IMR-90 (cell line): ENCODE results near the gene RIPOR3. TPM values are rescaled to one million over a fixed set of nuclear protein-coding genes. Genes with fewer than 3 reads are reported as not detected.

ENCODE experiments used
- ATAC-seq: fragments of 200-7000 bp; cut with Tn5 transposase; 2 replicates; pipeline ENCODE4 v1.9.1; 2020; ENCODE audit warnings: low read depth, mild to moderate bottlenecking, moderate library complexity
- BruUV-seq: library from RNA; stranded (reverse); fragments of 400-500 nt; replicated peaks from 2 replicates; lab custom pipeline; 2021; lab: Mats Ljungman, UMichigan
- CTCF ChIA-PET: fragments of 300-600 bp; formaldehyde crosslinking; extraction: SDS; loops from one replicate; lab custom pipeline; 2021; ENCODE audit warnings: antibody characterized with exemption; lab: Yijun Ruan, JAX
- POLR2A ChIA-PET: fragments of 300-600 bp; sonication (Branson Sonifier 250); formaldehyde crosslinking; loops from one replicate; lab custom pipeline; 2022; ENCODE audit warnings: antibody characterized with exemption; ENCODE audit not compliant: unreplicated experiment; lab: Charles Lee
- DNase-seq: peaks from one replicate; pipeline ENCODE4 v3.0.0; 2013
- H2AFZ ChIP-seq: replicated peaks from 2 replicates; pipeline ENCODE3; 2013; ENCODE audit warnings: low read length, mild to moderate bottlenecking; ENCODE audit not compliant: poor library complexity
- H2AK5ac ChIP-seq: 2 replicates; pipeline ENCODE4 v1.6.1; 2013; ENCODE audit warnings: low read depth, low read length, inconsistent platforms
- H2AK9ac ChIP-seq: replicated peaks from 2 replicates; pipeline ENCODE3; 2013; ENCODE audit warnings: mild to moderate bottlenecking, low read depth, low read length, moderate library complexity; ENCODE audit not compliant: poor library complexity
- H2BK120ac ChIP-seq: 2 replicates; pipeline ENCODE4 v1.6.1; 2013; ENCODE audit warnings: low read depth, low read length, inconsistent platforms
- H2BK15ac ChIP-seq: 3 replicates; pipeline ENCODE4 v1.6.1; 2013; ENCODE audit warnings: low read depth, low read length, inconsistent platforms
- H2BK20ac ChIP-seq: 2 replicates; pipeline ENCODE4 v1.6.1; 2013; ENCODE audit warnings: low read depth, mild to moderate bottlenecking, inconsistent platforms, low read length, moderate library complexity
- H2BK5ac ChIP-seq: 2 replicates; pipeline ENCODE4 v1.6.1; 2013; ENCODE audit warnings: mild to moderate bottlenecking, low read depth, low read length, inconsistent platforms; ENCODE audit not compliant: poor library complexity, severe bottlenecking
- H3K14ac ChIP-seq: replicated peaks from 2 replicates; pipeline ENCODE4 v1.6.1; 2013; ENCODE audit warnings: low read depth, low read length, inconsistent platforms
- H3K18ac ChIP-seq: 2 replicates; pipeline ENCODE4 v1.6.1; 2013; ENCODE audit warnings: low read depth, low read length, control low read depth
- H3K23ac ChIP-seq: 2 replicates; pipeline ENCODE4 v1.6.1; 2013; ENCODE audit warnings: low read depth, low read length, inconsistent platforms
- H3K27ac ChIP-seq: 2 replicates; pipeline ENCODE4 v1.5.1; 2013; ENCODE audit warnings: mild to moderate bottlenecking, control low read depth, low read length; ENCODE audit not compliant: insufficient read depth
- H3K27me3 ChIP-seq: 2 replicates; pipeline ENCODE4 v1.6.1; 2013; ENCODE audit warnings: low read length; ENCODE audit not compliant: control insufficient read depth, insufficient read depth
- H3K36me3 ChIP-seq: 2 replicates; pipeline ENCODE4 v1.6.1; 2013; ENCODE audit warnings: low read length, mixed read lengths; ENCODE audit not compliant: control insufficient read depth, insufficient read depth
- H3K4ac ChIP-seq: 2 replicates; pipeline ENCODE4 v1.6.1; 2013; ENCODE audit warnings: low read depth, low read length, inconsistent platforms
- H3K4me1 ChIP-seq: 2 replicates; pipeline ENCODE4 v1.6.1; 2013; ENCODE audit warnings: low read length, mixed read lengths; ENCODE audit not compliant: control insufficient read depth, insufficient read depth
- H3K4me2 ChIP-seq: 2 replicates; pipeline ENCODE4 v1.6.1; 2013; ENCODE audit warnings: low read depth, mild to moderate bottlenecking, control low read depth, low read length, moderate library complexity
- H3K4me3 ChIP-seq: 2 replicates; pipeline ENCODE4 v1.5.1; 2013; ENCODE audit warnings: low read depth, mild to moderate bottlenecking, control low read depth, low read length, moderate library complexity; ENCODE audit not compliant: insufficient read depth
- H3K56ac ChIP-seq: 2 replicates; pipeline ENCODE4 v1.6.1; 2013; ENCODE audit warnings: low read length, inconsistent platforms; ENCODE audit not compliant: insufficient read depth; ENCODE audit errors: extremely low read depth
- H3K79me1 ChIP-seq, 2 experiments: 2 replicates each; pipeline ENCODE4 v1.6.1; 2013; ENCODE audit warnings: low read length in 2 of 2, inconsistent platforms in 1 of 2, low read depth in 1 of 2
- H3K9ac ChIP-seq: 2 replicates; pipeline ENCODE4 v1.6.1; 2013; ENCODE audit warnings: low read depth, low read length, control low read depth
- H3K9me1 ChIP-seq: 2 replicates; pipeline ENCODE4 v1.6.1; 2013; ENCODE audit warnings: low read length, inconsistent platforms; ENCODE audit not compliant: insufficient read depth
- H3K9me3 ChIP-seq: 2 replicates; pipeline ENCODE4 v1.6.1; 2013; ENCODE audit warnings: low read length; ENCODE audit not compliant: control insufficient read depth, insufficient read depth
- H4K20me1 ChIP-seq: 2 replicates; pipeline ENCODE4 v1.6.1; 2013; ENCODE audit warnings: low read length, inconsistent platforms; ENCODE audit not compliant: insufficient read depth
- H4K5ac ChIP-seq: 2 replicates; pipeline ENCODE4 v1.6.1; 2013; ENCODE audit warnings: mild to moderate bottlenecking, low read depth, low read length, control low read depth
- H4K8ac ChIP-seq, 2 experiments: 2 replicates each; pipeline ENCODE4 v1.6.1; 2013; ENCODE audit warnings: low read depth in 2 of 2, low read length in 2 of 2, control low read depth in 1 of 2, inconsistent platforms in 1 of 2
- H4K91ac ChIP-seq: 2 replicates; pipeline ENCODE4 v1.6.1; 2013; ENCODE audit warnings: low read depth, low read length, inconsistent platforms; ENCODE audit not compliant: insufficient read depth
- BHLHE40 ChIP-seq: fragments of 150-350 bp; IDR thresholded peaks from 2 replicates; pipeline ENCODE4 v1.6.1; 2016; ENCODE audit warnings: mild to moderate bottlenecking, low read depth, low read length
- CEBPB ChIP-seq: IDR thresholded peaks from 2 replicates; pipeline ENCODE4 v1.6.1; 2012; ENCODE audit warnings: low read depth, low read length, improper control_type of control experiment
- CHD1 ChIP-seq: IDR thresholded peaks from 2 replicates; pipeline ENCODE4 v1.6.1; 2012; ENCODE audit warnings: low read depth, low read length, improper control_type of control experiment
- FOS ChIP-seq: fragments of 150-350 bp; IDR thresholded peaks from 2 replicates; pipeline ENCODE4 v1.6.1; 2016; ENCODE audit warnings: low read depth, low read length
- MAFK ChIP-seq: IDR thresholded peaks from 2 replicates; pipeline ENCODE4 v1.6.1; 2012; ENCODE audit warnings: low read depth, low read length, improper control_type of control experiment
- MAZ ChIP-seq: IDR thresholded peaks from 2 replicates; pipeline ENCODE4 v1.6.1; 2012; ENCODE audit warnings: low read depth, mild to moderate bottlenecking, low read length, improper control_type of control experiment, moderate library complexity, borderline replicate concordance
- NFE2L2 ChIP-seq: fragments of 150-350 bp; IDR thresholded peaks from 2 replicates; pipeline ENCODE4 v1.6.1; 2016; ENCODE audit warnings: low read depth, mild to moderate bottlenecking, low read length
- POLR2A ChIP-seq: IDR thresholded peaks from 2 replicates; pipeline ENCODE4 v1.6.1; 2012; ENCODE audit warnings: mild to moderate bottlenecking, low read depth, low read length
- RAD21 ChIP-seq: IDR thresholded peaks from 2 replicates; pipeline ENCODE4 v1.6.1; 2012; ENCODE audit warnings: low read length, improper control_type of control experiment
- RFX5 ChIP-seq: IDR thresholded peaks from 2 replicates; pipeline ENCODE4 v1.8.0; 2012; ENCODE audit warnings: low read depth, mild to moderate bottlenecking, low read length, moderate library complexity
- WGBS, 2 experiments: methylation state at CpG; one replicate each; pipeline versions ENCODE4 v1.1.5 to v1.1.7; 2013; ENCODE audit warnings: missing lambda C conversion rate in 2 of 2; ENCODE audit not compliant: insufficient read length in 1 of 2; ENCODE audit errors: extremely low coverage in 2 of 2; 5-methylcytosine and 5-hydroxymethylcytosine counted together
- dilution Hi-C: fragments of 300-500 bp; cut with HindIII; formaldehyde crosslinking; loops from one replicate; pipeline ENCODE4 v1.14.3; 2018; ENCODE audit warnings: low sequenced_read_pairs; ENCODE audit not compliant: unreplicated experiment
- in situ Hi-C: fragments of 300-500 bp; cut with MboI; formaldehyde crosslinking; loops from 3 replicates; pipeline ENCODE4 v1.14.3; 2019; ENCODE audit warnings: low sequenced_read_pairs, inconsistent platforms, mixed read lengths
- intact Hi-C: fragments of 100-400 bp; cut with micrococcal nuclease; formaldehyde crosslinking; loops from 2 replicates; pipeline ENCODE4 v1.10.0; 2022
- polyA plus RNA-seq, 3 experiments: library from polyadenylated mRNA; depleted of rRNA; stranded (reverse); fragments of >200 nt; gene quantifications; 2 replicates each; pipeline ENCODE4 v1.2.3, GENCODE V29; 2012; ENCODE audit warnings: low replicate concordance in 1 of 3
- total RNA-seq: library from RNA; depleted of rRNA; stranded (reverse); fragments of >200 nt; gene quantifications from 2 replicates; pipeline ENCODE4 v1.2.3, GENCODE V29; 2012
- TF ChIP-seq, protein P1 (sequence below): fragments of 150-350 bp; IDR thresholded peaks from 2 replicates; pipeline ENCODE4 v1.6.1; 2016; ENCODE audit warnings: low read depth, mild to moderate bottlenecking, low read length, moderate library complexity, borderline replicate concordance

The RIPOR3 gene
- total and polyA plus RNA-seq, 2 of the 4 experiments (the other 2 are of a cell fraction): 0.54 to 1.7 TPM

DNA sequence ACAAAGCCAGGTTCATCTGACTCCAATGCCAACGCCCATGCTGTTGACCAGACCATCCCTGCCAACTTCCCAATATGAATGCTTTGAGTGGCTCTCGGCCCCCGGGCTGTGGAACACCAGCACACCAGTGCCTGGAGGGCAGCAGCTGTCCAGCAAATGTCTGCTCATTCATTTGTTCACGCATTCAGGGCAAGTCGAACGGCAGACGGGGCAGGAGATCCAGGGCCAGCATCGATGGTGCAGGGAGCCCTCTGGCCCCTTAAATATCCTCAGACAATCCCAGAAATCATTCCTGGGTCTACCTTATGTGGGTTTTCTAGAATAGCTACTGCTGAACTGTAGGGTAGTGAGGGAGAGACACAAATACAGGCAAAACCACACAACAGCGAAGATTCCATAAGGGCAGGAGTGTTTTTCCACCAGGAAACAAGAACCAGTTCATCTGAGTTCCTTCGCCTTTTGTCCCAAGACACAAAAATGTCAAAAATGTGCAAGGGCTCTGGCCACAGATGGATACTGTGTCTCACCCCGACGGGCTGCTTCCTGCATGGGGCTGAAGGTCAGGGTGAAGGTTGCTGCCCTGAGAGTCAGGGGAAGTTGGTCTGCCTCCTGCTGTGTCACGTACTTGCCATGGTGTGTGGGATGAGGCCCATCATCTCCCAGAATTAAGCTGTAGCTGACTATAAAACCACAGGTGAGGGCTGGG lies 15.5 kb downstream of the RIPOR3 start (continued):
- TF ChIP-seq, protein P1, sequence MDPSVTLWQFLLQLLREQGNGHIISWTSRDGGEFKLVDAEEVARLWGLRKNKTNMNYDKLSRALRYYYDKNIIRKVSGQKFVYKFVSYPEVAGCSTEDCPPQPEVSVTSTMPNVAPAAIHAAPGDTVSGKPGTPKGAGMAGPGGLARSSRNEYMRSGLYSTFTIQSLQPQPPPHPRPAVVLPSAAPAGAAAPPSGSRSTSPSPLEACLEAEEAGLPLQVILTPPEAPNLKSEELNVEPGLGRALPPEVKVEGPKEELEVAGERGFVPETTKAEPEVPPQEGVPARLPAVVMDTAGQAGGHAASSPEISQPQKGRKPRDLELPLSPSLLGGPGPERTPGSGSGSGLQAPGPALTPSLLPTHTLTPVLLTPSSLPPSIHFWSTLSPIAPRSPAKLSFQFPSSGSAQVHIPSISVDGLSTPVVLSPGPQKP: no peak

DNA sequence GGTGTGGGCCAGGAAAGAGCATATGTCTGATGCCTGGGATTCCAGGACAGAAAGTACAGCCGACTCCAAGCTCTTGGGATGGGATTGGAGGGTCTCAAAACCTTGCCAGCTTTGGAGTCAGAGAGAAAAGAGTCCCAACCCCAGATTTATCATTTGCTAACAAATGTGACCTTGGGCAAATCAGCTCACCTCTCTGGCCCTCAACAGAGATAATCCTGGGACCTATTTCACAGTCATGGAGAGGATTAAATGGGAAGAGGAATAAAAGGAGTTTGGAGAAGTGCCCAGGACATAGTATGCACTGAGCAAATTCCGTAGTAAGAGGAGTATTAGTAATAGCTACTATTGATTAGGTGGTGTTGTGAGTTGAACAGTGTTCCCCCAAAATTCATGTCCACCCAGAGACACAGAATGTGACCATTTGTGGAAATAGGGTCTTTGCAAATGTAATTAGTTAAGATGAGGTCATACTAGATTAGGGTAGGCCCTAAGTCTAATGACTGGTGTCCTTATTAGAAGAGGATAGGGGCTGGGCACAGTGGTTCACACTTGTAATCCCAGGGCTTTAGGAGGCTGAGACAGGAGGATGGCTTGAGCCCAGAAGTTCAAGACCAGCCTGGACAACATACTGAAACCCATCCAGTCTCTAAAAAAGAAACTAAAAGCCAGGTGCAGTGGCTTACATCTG lies 17.1 kb downstream of the RIPOR3 start:
- Histone ChIP-seq H2BK15ac (no peak overlapping the region), H3K27ac (no peak overlapping the region), H4K91ac (no peak overlapping the region), H3K4me1 (peaks cover 11% of the 10 kb centered on the region), H3K14ac (no peak overlapping the region; the same call in 1 of the 2 replicates), H2BK120ac (0 out of 2 replicates have a peak overlapping the region, but pooled peaks have one; percentile 7), H3K9me1 (peaks cover 10% of the 10 kb centered on the region), H3K4ac (0 out of 2 replicates have a peak overlapping the region, but pooled peaks have one; percentile 7), H4K8ac (peak overlapping the region in 1 of 2 experiments; percentile 30; a peak in 1 of 4 replicates), H4K20me1 (no peaks in the 10 kb centered on the region), H2AK9ac (no peak overlapping the region), H3K79me1 (peaks cover 0 to 8% of the 10 kb centered on the region in 2 experiments; a peak in 1 of 4 replicates), H2BK5ac (no peak overlapping the region), H3K4me2 (no peak overlapping the region), H2BK20ac (peak overlapping the region; percentile 40), H3K23ac (no peak overlapping the region), H3K9me3 (no peaks in the 10 kb centered on the region), H3K4me3 (no peak overlapping the region), H3K36me3 (no peaks in the 10 kb centered on the region), H2AFZ (no peak overlapping the region), H4K5ac (no peak overlapping the region), H3K56ac (no peak overlapping the region), H3K27me3 (no peaks in the 10 kb centered on the region), H3K18ac (no peak overlapping the region), H2AK5ac (0 out of 2 replicates have a peak overlapping the region, but pooled peaks have one; percentile 40), H3K9ac (no peak overlapping the region)
- POLR2A ChIA-PET: no interaction called here
- in situ Hi-C loops (no loop called here), dilution Hi-C loops (no loop called here), intact Hi-C loops (no loop called here)
- ATAC-seq (no peak), DNase-seq (no peak)
- TF ChIP-seq CEBPB (no peak), BHLHE40 (no peak), FOS (no peak), POLR2A (no peak), NFE2L2 (no peak), CHD1 (no peak), RFX5 (no peak), MAFK (no peak), RAD21 (no peak), MAZ (no peak)
- no TSS peak for BruUV-seq
- WGBS, 2 experiments: no CpG with 5 or more reads among the region's 2 CpGs
- CTCF ChIA-PET: no interaction called here
